ENCODE results near the gene KDM4C. TPM values are rescaled to one million over a fixed set of nuclear protein-coding genes. Genes with fewer than 3 reads are reported as not detected.

The KDM4C gene
- total RNA-seq, 6 donors from 2014 or later = 31.6 to 96.4 (median 41.2) TPM

DNA sequence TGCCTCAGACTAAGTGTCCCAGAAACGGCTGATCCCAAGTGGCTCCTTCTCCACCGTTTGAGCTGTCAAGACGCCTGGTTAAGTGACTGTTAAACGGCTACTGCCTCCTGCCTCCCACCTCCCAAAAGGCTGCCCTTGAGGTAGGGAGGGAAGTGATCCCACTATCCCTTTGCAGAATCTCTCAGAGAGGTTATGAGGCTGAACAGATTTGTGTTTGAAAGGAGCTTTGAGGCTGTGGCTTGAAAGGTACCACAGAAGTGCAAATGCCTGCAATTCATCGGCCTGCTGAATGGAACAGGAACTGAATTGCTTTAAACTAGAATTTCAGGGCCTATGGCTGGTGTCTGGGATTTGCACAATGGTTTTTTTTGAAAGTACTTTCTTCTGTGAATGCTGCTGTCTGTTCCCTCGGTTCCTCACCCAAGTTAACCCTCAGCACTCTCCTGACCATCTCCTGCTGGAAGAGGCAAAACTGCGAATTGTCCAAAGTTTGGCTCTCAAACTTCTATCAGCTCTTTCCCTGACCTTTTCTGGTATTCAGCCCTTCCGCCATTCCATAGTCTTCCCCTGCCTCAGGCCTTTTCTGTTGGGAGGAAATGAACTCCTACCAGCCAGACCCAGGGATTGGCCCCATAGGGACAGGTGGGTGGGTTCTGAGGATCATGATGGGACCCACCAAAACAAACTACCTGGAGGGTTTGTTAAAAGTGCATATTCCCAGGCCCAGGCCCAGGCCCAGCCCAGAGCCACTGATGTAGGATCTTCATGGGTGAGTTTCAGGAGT lies 453.3 kb downstream of the KDM4C start:
- no peaks in the 10 kb centered on the region for H3K36me3 ChIP-seq
- H3K4me3 ChIP-seq = no peak overlapping the region
- no peak for ATAC-seq (ENCODE audit: low FRiP score in 2 of 2)
- H3K4me1 ChIP-seq = no peaks in the 10 kb centered on the region
- H3K27ac ChIP-seq = no peak overlapping the region
- H3K27me3 ChIP-seq = no peaks in the 10 kb centered on the region
- no peak for TF ChIP-seq EP300 (IDR thresholded peaks at IDR 0.05)
- TF ChIP-seq, protein P1, sequence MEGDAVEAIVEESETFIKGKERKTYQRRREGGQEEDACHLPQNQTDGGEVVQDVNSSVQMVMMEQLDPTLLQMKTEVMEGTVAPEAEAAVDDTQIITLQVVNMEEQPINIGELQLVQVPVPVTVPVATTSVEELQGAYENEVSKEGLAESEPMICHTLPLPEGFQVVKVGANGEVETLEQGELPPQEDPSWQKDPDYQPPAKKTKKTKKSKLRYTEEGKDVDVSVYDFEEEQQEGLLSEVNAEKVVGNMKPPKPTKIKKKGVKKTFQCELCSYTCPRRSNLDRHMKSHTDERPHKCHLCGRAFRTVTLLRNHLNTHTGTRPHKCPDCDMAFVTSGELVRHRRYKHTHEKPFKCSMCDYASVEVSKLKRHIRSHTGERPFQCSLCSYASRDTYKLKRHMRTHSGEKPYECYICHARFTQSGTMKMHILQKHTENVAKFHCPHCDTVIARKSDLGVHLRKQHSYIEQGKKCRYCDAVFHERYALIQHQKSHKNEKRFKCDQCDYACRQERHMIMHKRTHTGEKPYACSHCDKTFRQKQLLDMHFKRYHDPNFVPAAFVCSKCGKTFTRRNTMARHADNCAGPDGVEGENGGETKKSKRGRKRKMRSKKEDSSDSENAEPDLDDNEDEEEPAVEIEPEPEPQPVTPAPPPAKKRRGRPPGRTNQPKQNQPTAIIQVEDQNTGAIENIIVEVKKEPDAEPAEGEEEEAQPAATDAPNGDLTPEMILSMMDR (IDR thresholded peaks at IDR 0.05) = no peak
- no peak for TF ChIP-seq POLR2A (IDR thresholded peaks at IDR 0.05)
- TF ChIP-seq POLR2AphosphoS5 (IDR thresholded peaks at IDR 0.05) = no peak
- no peaks in the 10 kb centered on the region for H3K9me3 ChIP-seq
- WGBS, 2 donors = 77% methylated on average over 8 of the region's 8 CpGs
- DNase-seq = no peak

DNA sequence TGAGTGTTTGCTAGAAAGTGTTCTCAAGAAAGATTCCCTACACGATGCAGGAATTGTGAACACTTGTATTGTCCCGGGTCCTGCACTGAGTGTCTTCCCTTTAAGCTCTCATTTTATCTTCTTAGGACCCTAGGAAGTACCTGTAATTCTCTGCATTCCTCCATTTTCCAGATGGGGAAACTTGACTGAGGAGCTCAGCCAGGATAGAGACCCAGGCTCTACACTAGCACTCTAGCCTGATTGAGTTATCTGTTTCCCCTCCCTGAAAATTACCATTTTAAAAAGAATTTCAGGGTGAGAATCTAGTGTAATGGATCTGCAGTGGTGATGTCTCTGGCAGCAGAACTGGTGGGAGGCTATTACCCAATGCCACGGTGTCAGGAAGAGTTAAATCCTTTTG lies 453.9 kb downstream of the KDM4C start:
- H3K4me3 ChIP-seq = no peak overlapping the region
- no peak for ATAC-seq (ENCODE audit: low FRiP score in 2 of 2)

DNA sequence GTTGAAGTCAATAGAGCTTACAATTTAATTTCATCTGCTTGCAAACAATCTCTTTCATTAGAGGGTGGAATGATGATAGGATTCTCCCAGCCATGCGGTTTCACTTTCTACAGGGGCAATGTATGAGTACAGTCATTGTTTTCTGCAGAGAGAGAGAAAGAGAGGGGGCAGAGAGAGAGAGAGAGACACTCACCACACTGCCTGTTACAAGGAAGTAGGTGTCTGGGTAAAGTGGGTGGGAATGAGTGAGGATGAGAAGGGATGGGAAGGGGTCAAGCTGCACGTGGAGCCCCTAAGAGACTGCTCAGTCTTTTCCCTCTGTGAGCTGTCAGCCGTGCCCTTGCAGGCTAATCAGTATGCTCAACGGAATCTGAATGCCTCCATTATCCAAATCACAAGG lies 454.3 kb downstream of the KDM4C start:
- no peaks in the 10 kb centered on the region for H3K9me3 ChIP-seq
- H3K27me3 ChIP-seq = no peaks in the 10 kb centered on the region
- DNase-seq (no peak), ATAC-seq (ENCODE audit: low FRiP score in 2 of 2) (no peak)
- H3K4me1 ChIP-seq = no peaks in the 10 kb centered on the region
- H3K4me3 ChIP-seq = no peak overlapping the region
- TF ChIP-seq POLR2AphosphoS5 (IDR thresholded peaks at IDR 0.05) (no peak), EP300 (IDR thresholded peaks at IDR 0.05) (no peak), POLR2A (IDR thresholded peaks at IDR 0.05) (no peak)
- TF ChIP-seq, protein P1 (IDR thresholded peaks at IDR 0.05) = no peak
- WGBS, 2 donors = 58 to 64% methylated on average over 4 of the region's 4 CpGs
- H3K36me3 ChIP-seq = no peaks in the 10 kb centered on the region
- no peak overlapping the region for H3K27ac ChIP-seq

More for the DNA sequence above, 453.9 kb downstream of the KDM4C start:
- H3K9me3 ChIP-seq = no peaks in the 10 kb centered on the region
- no peak for TF ChIP-seq EP300 (IDR thresholded peaks at IDR 0.05)
- TF ChIP-seq POLR2A (IDR thresholded peaks at IDR 0.05) = no peak
- TF ChIP-seq, protein P1 (IDR thresholded peaks at IDR 0.05) = no peak
- no peak for TF ChIP-seq POLR2AphosphoS5 (IDR thresholded peaks at IDR 0.05)
- H3K27ac ChIP-seq = no peak overlapping the region
- WGBS, 2 donors = 89 to 91% methylated on average over 3 of the region's 3 CpGs
- H3K36me3 ChIP-seq = no peaks in the 10 kb centered on the region
- no peaks in the 10 kb centered on the region for H3K27me3 ChIP-seq
- DNase-seq = no peak
- H3K4me1 ChIP-seq = no peaks in the 10 kb centered on the region

DNA sequence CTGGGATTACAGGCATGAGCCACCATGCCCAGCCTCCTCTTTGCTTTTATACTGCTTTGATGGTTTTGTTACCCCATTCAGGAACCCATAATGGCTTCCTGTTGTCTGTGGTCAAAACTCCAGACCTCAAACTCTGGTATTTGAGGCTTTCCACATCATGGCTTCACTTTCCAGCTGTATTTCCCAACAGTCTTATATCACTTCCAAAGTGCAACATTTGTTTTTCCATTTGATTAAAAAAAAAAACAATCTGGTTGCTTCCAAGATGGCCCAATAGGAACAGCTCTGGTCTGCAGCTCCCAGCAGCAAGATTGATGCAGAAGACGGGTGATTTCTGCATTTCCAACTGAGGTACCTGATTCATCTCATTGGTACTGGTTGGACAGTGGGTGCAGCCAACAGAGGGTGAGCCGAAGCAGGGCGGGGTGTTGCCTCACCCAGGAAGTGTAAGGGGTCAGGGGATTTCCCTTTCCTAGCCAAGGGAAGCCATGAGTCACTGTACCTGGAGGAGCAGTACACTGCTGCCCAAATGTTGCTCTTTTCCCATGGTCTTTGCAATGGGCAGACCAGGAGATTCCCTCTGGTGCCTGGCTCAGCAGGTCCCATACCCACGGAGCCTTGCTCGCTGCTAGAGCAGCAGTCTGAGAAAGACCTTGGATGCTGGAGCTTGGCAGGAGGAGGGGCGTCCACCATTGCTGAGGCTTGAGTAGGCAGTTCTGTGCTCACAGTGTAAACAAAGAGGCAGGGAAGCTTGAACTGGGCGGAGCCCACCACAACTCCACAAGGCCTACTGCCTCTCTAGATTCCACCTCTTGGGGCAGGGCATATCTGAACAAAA lies 458.4 kb downstream of the KDM4C start:
- H3K27me3 ChIP-seq = no peaks in the 10 kb centered on the region
- ATAC-seq (ENCODE audit: low FRiP score in 2 of 2) (no peak), DNase-seq (no peak)
- no peaks in the 10 kb centered on the region for H3K9me3 ChIP-seq
- no peaks in the 10 kb centered on the region for H3K4me1 ChIP-seq
- H3K36me3 ChIP-seq = no peaks in the 10 kb centered on the region
- no peak overlapping the region for H3K27ac ChIP-seq
- 37 to 66% methylated on average over 6 to 7 of the region's 7 CpGs for WGBS, 2 donors
- no peak for TF ChIP-seq POLR2AphosphoS5 (IDR thresholded peaks at IDR 0.05)
- TF ChIP-seq POLR2A (IDR thresholded peaks at IDR 0.05) = no peak
- no peak for TF ChIP-seq EP300 (IDR thresholded peaks at IDR 0.05)
- TF ChIP-seq, protein P1 (IDR thresholded peaks at IDR 0.05) = no peak
- no peak overlapping the region for H3K4me3 ChIP-seq
